Measurements from ENCODE around the gene ZNF311. TPM values are rescaled to one million over a fixed set of nuclear protein-coding genes. Genes with fewer than 3 reads are reported as not detected.

Gene ZNF311
- total and polyA plus RNA-seq, 2 of the 13 experiments (the other 11 are each of a cell fraction or from before 2014, with no cell fraction given): not detected

DNA sequence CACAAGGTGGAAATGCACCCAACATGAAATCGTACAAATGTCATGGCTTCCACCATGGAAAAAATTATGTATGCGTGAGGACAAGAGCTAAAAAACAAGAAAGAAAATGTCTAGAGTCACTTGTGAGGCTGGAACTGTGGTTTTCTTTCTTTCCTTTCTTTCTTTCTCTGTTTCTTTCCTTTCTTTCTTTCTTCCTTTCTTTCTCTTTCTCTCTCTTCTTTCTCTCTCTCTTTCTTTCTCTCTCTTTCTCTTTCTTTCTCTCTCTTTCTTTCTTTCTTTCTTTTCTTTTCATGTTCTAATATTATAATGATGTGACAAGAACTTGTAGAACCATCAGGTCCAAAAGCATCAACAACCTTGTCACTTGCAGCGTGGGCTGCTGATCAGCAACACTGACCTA lies 28.4 kb downstream of the ZNF311 start (continued):
- TF ChIP-seq, protein P1, sequence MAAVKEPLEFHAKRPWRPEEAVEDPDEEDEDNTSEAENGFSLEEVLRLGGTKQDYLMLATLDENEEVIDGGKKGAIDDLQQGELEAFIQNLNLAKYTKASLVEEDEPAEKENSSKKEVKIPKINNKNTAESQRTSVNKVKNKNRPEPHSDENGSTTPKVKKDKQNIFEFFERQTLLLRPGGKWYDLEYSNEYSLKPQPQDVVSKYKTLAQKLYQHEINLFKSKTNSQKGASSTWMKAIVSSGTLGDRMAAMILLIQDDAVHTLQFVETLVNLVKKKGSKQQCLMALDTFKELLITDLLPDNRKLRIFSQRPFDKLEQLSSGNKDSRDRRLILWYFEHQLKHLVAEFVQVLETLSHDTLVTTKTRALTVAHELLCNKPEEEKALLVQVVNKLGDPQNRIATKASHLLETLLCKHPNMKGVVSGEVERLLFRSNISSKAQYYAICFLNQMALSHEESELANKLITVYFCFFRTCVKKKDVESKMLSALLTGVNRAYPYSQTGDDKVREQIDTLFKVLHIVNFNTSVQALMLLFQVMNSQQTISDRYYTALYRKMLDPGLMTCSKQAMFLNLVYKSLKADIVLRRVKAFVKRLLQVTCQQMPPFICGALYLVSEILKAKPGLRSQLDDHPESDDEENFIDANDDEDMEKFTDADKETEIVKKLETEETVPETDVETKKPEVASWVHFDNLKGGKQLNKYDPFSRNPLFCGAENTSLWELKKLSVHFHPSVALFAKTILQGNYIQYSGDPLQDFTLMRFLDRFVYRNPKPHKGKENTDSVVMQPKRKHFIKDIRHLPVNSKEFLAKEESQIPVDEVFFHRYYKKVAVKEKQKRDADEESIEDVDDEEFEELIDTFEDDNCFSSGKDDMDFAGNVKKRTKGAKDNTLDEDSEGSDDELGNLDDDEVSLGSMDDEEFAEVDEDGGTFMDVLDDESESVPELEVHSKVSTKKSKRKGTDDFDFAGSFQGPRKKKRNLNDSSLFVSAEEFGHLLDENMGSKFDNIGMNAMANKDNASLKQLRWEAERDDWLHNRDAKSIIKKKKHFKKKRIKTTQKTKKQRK (IDR thresholded peaks at IDR 0.05; ENCODE audit: low read length): no peak
- TF ChIP-seq ZNF589 (CRISPR knock-in tag; conservative IDR thresholded peaks at IDR 0.05) (no peak), ZNF138 (CRISPR knock-in tag; IDR thresholded peaks at IDR 0.05; ENCODE audit: low read depth) (no peak), CEBPB (IDR thresholded peaks at IDR 0.05; ENCODE audit: borderline replicate concordance, low read depth, low read length) (no peak), ZNF564 (CRISPR knock-in tag; IDR thresholded peaks at IDR 0.05) (no peak), CAMTA2 (CRISPR knock-in tag; IDR thresholded peaks at IDR 0.05; ENCODE audit: borderline replicate concordance) (no peak), IKZF4 (CRISPR knock-in tag; IDR thresholded peaks at IDR 0.05; ENCODE audit: borderline replicate concordance, low read depth, not compliant biosample characterization) (no peak)
- TF ChIP-seq, protein P2, sequence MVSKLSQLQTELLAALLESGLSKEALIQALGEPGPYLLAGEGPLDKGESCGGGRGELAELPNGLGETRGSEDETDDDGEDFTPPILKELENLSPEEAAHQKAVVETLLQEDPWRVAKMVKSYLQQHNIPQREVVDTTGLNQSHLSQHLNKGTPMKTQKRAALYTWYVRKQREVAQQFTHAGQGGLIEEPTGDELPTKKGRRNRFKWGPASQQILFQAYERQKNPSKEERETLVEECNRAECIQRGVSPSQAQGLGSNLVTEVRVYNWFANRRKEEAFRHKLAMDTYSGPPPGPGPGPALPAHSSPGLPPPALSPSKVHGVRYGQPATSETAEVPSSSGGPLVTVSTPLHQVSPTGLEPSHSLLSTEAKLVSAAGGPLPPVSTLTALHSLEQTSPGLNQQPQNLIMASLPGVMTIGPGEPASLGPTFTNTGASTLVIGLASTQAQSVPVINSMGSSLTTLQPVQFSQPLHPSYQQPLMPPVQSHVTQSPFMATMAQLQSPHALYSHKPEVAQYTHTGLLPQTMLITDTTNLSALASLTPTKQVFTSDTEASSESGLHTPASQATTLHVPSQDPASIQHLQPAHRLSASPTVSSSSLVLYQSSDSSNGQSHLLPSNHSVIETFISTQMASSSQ (IDR thresholded peaks at IDR 0.05; ENCODE audit: low read depth): no peak
- TF ChIP-seq, protein P2 (CRISPR knock-in tag; IDR thresholded peaks at IDR 0.05; ENCODE audit: borderline replicate concordance): no peak
- TF ChIP-seq, protein P3, sequence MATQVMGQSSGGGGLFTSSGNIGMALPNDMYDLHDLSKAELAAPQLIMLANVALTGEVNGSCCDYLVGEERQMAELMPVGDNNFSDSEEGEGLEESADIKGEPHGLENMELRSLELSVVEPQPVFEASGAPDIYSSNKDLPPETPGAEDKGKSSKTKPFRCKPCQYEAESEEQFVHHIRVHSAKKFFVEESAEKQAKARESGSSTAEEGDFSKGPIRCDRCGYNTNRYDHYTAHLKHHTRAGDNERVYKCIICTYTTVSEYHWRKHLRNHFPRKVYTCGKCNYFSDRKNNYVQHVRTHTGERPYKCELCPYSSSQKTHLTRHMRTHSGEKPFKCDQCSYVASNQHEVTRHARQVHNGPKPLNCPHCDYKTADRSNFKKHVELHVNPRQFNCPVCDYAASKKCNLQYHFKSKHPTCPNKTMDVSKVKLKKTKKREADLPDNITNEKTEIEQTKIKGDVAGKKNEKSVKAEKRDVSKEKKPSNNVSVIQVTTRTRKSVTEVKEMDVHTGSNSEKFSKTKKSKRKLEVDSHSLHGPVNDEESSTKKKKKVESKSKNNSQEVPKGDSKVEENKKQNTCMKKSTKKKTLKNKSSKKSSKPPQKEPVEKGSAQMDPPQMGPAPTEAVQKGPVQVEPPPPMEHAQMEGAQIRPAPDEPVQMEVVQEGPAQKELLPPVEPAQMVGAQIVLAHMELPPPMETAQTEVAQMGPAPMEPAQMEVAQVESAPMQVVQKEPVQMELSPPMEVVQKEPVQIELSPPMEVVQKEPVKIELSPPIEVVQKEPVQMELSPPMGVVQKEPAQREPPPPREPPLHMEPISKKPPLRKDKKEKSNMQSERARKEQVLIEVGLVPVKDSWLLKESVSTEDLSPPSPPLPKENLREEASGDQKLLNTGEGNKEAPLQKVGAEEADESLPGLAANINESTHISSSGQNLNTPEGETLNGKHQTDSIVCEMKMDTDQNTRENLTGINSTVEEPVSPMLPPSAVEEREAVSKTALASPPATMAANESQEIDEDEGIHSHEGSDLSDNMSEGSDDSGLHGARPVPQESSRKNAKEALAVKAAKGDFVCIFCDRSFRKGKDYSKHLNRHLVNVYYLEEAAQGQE (IDR thresholded peaks at IDR 0.05; ENCODE audit: borderline replicate concordance in 1 of 2, low read depth in 1 of 2, low read length in 2 of 2): no peak
- TF ChIP-seq, protein P4, sequence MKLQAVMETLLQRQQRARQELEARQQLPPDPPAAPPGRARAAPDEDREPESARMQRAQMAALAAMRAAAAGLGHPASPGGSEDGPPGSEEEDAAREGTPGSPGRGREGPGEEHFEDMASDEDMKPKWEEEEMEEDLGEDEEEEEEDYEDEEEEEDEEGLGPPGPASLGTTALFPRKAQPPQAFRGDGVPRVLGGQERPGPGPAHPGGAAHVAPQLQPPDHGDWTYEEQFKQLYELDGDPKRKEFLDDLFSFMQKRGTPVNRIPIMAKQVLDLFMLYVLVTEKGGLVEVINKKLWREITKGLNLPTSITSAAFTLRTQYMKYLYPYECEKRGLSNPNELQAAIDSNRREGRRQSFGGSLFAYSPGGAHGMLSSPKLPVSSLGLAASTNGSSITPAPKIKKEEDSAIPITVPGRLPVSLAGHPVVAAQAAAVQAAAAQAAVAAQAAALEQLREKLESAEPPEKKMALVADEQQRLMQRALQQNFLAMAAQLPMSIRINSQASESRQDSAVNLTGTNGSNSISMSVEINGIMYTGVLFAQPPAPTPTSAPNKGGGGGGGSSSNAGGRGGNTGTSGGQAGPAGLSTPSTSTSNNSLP (IDR thresholded peaks at IDR 0.05; ENCODE audit: low read depth, low read length): no peak
- TF ChIP-seq, protein P5, sequence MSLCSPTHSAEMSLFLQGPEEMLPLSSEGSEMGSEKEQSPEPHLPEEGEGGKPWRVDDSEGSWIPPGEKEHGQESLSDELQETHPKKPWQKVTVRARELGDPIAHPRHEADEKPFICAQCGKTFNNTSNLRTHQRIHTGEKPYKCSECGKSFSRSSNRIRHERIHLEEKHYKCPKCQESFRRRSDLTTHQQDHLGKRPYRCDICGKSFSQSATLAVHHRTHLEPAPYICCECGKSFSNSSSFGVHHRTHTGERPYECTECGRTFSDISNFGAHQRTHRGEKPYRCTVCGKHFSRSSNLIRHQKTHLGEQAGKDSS (CRISPR knock-in tag; IDR thresholded peaks at IDR 0.05; ENCODE audit: borderline replicate concordance, low read depth): no peak
- TF ChIP-seq, protein P6, sequence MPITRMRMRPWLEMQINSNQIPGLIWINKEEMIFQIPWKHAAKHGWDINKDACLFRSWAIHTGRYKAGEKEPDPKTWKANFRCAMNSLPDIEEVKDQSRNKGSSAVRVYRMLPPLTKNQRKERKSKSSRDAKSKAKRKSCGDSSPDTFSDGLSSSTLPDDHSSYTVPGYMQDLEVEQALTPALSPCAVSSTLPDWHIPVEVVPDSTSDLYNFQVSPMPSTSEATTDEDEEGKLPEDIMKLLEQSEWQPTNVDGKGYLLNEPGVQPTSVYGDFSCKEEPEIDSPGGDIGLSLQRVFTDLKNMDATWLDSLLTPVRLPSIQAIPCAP (CRISPR knock-in tag; IDR thresholded peaks at IDR 0.05; ENCODE audit: low read depth): no peak
